IMR-90 (cell line): ENCODE measurements around the gene KYNU. TPM values are rescaled to one million over a fixed set of nuclear protein-coding genes. Genes with fewer than 3 reads are reported as not detected.

Experiments
- ATAC-seq: fragments of 200-7000 bp; cut with Tn5 transposase; 2 replicates; pipeline ENCODE4 v1.9.1; 2020; ENCODE audit warnings: low read depth, mild to moderate bottlenecking, moderate library complexity
- BruUV-seq: library from RNA; stranded (reverse); fragments of 400-500 nt; replicated peaks from 2 replicates; lab custom pipeline; 2021; lab: Mats Ljungman, UMichigan
- CTCF ChIA-PET: fragments of 300-600 bp; formaldehyde crosslinking; extraction: SDS; loops from one replicate; lab custom pipeline; 2021; ENCODE audit warnings: antibody characterized with exemption; lab: Yijun Ruan, JAX
- POLR2A ChIA-PET: fragments of 300-600 bp; sonication (Branson Sonifier 250); formaldehyde crosslinking; loops from one replicate; lab custom pipeline; 2022; ENCODE audit warnings: antibody characterized with exemption; ENCODE audit not compliant: unreplicated experiment; lab: Charles Lee
- DNase-seq: peaks from one replicate; pipeline ENCODE4 v3.0.0; 2013
- H2AFZ ChIP-seq: replicated peaks from 2 replicates; pipeline ENCODE3; 2013; ENCODE audit warnings: low read length, mild to moderate bottlenecking; ENCODE audit not compliant: poor library complexity
- H2AK5ac ChIP-seq: 2 replicates; pipeline ENCODE4 v1.6.1; 2013; ENCODE audit warnings: low read depth, low read length, inconsistent platforms
- H2AK9ac ChIP-seq: replicated peaks from 2 replicates; pipeline ENCODE3; 2013; ENCODE audit warnings: mild to moderate bottlenecking, low read depth, low read length, moderate library complexity; ENCODE audit not compliant: poor library complexity
- H2BK120ac ChIP-seq: 2 replicates; pipeline ENCODE4 v1.6.1; 2013; ENCODE audit warnings: low read depth, low read length, inconsistent platforms
- H2BK15ac ChIP-seq: 3 replicates; pipeline ENCODE4 v1.6.1; 2013; ENCODE audit warnings: low read depth, low read length, inconsistent platforms
- H2BK20ac ChIP-seq: 2 replicates; pipeline ENCODE4 v1.6.1; 2013; ENCODE audit warnings: low read depth, mild to moderate bottlenecking, inconsistent platforms, low read length, moderate library complexity
- H2BK5ac ChIP-seq: 2 replicates; pipeline ENCODE4 v1.6.1; 2013; ENCODE audit warnings: mild to moderate bottlenecking, low read depth, low read length, inconsistent platforms; ENCODE audit not compliant: poor library complexity, severe bottlenecking
- H3K14ac ChIP-seq: replicated peaks from 2 replicates; pipeline ENCODE4 v1.6.1; 2013; ENCODE audit warnings: low read depth, low read length, inconsistent platforms
- H3K18ac ChIP-seq: 2 replicates; pipeline ENCODE4 v1.6.1; 2013; ENCODE audit warnings: low read depth, low read length, control low read depth
- H3K23ac ChIP-seq: 2 replicates; pipeline ENCODE4 v1.6.1; 2013; ENCODE audit warnings: low read depth, low read length, inconsistent platforms
- H3K27ac ChIP-seq: 2 replicates; pipeline ENCODE4 v1.5.1; 2013; ENCODE audit warnings: mild to moderate bottlenecking, control low read depth, low read length; ENCODE audit not compliant: insufficient read depth
- H3K27me3 ChIP-seq: 2 replicates; pipeline ENCODE4 v1.6.1; 2013; ENCODE audit warnings: low read length; ENCODE audit not compliant: control insufficient read depth, insufficient read depth
- H3K36me3 ChIP-seq: 2 replicates; pipeline ENCODE4 v1.6.1; 2013; ENCODE audit warnings: low read length, mixed read lengths; ENCODE audit not compliant: control insufficient read depth, insufficient read depth
- H3K4ac ChIP-seq: 2 replicates; pipeline ENCODE4 v1.6.1; 2013; ENCODE audit warnings: low read depth, low read length, inconsistent platforms
- H3K4me1 ChIP-seq: 2 replicates; pipeline ENCODE4 v1.6.1; 2013; ENCODE audit warnings: low read length, mixed read lengths; ENCODE audit not compliant: control insufficient read depth, insufficient read depth
- H3K4me2 ChIP-seq: 2 replicates; pipeline ENCODE4 v1.6.1; 2013; ENCODE audit warnings: low read depth, mild to moderate bottlenecking, control low read depth, low read length, moderate library complexity
- H3K4me3 ChIP-seq: 2 replicates; pipeline ENCODE4 v1.5.1; 2013; ENCODE audit warnings: low read depth, mild to moderate bottlenecking, control low read depth, low read length, moderate library complexity; ENCODE audit not compliant: insufficient read depth
- H3K56ac ChIP-seq: 2 replicates; pipeline ENCODE4 v1.6.1; 2013; ENCODE audit warnings: low read length, inconsistent platforms; ENCODE audit not compliant: insufficient read depth; ENCODE audit errors: extremely low read depth
- H3K79me1 ChIP-seq, 2 experiments: 2 replicates each; pipeline ENCODE4 v1.6.1; 2013; ENCODE audit warnings: low read length in 2 of 2, inconsistent platforms in 1 of 2, low read depth in 1 of 2
- H3K9ac ChIP-seq: 2 replicates; pipeline ENCODE4 v1.6.1; 2013; ENCODE audit warnings: low read depth, low read length, control low read depth
- H3K9me1 ChIP-seq: 2 replicates; pipeline ENCODE4 v1.6.1; 2013; ENCODE audit warnings: low read length, inconsistent platforms; ENCODE audit not compliant: insufficient read depth
- H3K9me3 ChIP-seq: 2 replicates; pipeline ENCODE4 v1.6.1; 2013; ENCODE audit warnings: low read length; ENCODE audit not compliant: control insufficient read depth, insufficient read depth
- H4K20me1 ChIP-seq: 2 replicates; pipeline ENCODE4 v1.6.1; 2013; ENCODE audit warnings: low read length, inconsistent platforms; ENCODE audit not compliant: insufficient read depth
- H4K5ac ChIP-seq: 2 replicates; pipeline ENCODE4 v1.6.1; 2013; ENCODE audit warnings: mild to moderate bottlenecking, low read depth, low read length, control low read depth
- H4K8ac ChIP-seq, 2 experiments: 2 replicates each; pipeline ENCODE4 v1.6.1; 2013; ENCODE audit warnings: low read depth in 2 of 2, low read length in 2 of 2, control low read depth in 1 of 2, inconsistent platforms in 1 of 2
- H4K91ac ChIP-seq: 2 replicates; pipeline ENCODE4 v1.6.1; 2013; ENCODE audit warnings: low read depth, low read length, inconsistent platforms; ENCODE audit not compliant: insufficient read depth
- BHLHE40 ChIP-seq: fragments of 150-350 bp; IDR thresholded peaks from 2 replicates; pipeline ENCODE4 v1.6.1; 2016; ENCODE audit warnings: mild to moderate bottlenecking, low read depth, low read length
- CEBPB ChIP-seq: IDR thresholded peaks from 2 replicates; pipeline ENCODE4 v1.6.1; 2012; ENCODE audit warnings: low read depth, low read length, improper control_type of control experiment
- CHD1 ChIP-seq: IDR thresholded peaks from 2 replicates; pipeline ENCODE4 v1.6.1; 2012; ENCODE audit warnings: low read depth, low read length, improper control_type of control experiment
- CTCF ChIP-seq: conservative IDR thresholded peaks from 2 replicates; pipeline ENCODE4 v1.5.1; 2012; ENCODE audit warnings: mild to moderate bottlenecking, low read depth, low read length, improper control_type of control experiment
- FOS ChIP-seq: fragments of 150-350 bp; IDR thresholded peaks from 2 replicates; pipeline ENCODE4 v1.6.1; 2016; ENCODE audit warnings: low read depth, low read length
- MAFK ChIP-seq: IDR thresholded peaks from 2 replicates; pipeline ENCODE4 v1.6.1; 2012; ENCODE audit warnings: low read depth, low read length, improper control_type of control experiment
- MAZ ChIP-seq: IDR thresholded peaks from 2 replicates; pipeline ENCODE4 v1.6.1; 2012; ENCODE audit warnings: low read depth, mild to moderate bottlenecking, low read length, improper control_type of control experiment, moderate library complexity, borderline replicate concordance
- MXI1 ChIP-seq: IDR thresholded peaks from 2 replicates; pipeline ENCODE4 v1.6.1; 2012; ENCODE audit warnings: low read depth, mild to moderate bottlenecking, low read length, moderate library complexity, borderline replicate concordance
- POLR2A ChIP-seq: IDR thresholded peaks from 2 replicates; pipeline ENCODE4 v1.6.1; 2012; ENCODE audit warnings: mild to moderate bottlenecking, low read depth, low read length
- RAD21 ChIP-seq: IDR thresholded peaks from 2 replicates; pipeline ENCODE4 v1.6.1; 2012; ENCODE audit warnings: low read length, improper control_type of control experiment
- RCOR1 ChIP-seq: IDR thresholded peaks from 2 replicates; pipeline ENCODE4 v1.6.1; 2012; ENCODE audit warnings: mild to moderate bottlenecking, low read length, improper control_type of control experiment; ENCODE audit not compliant: insufficient replicate concordance
- RFX5 ChIP-seq: IDR thresholded peaks from 2 replicates; pipeline ENCODE4 v1.8.0; 2012; ENCODE audit warnings: low read depth, mild to moderate bottlenecking, low read length, moderate library complexity
- SMC3 ChIP-seq: fragments of 150-350 bp; IDR thresholded peaks from 2 replicates; pipeline ENCODE4 v1.6.1; 2016; ENCODE audit warnings: low read depth, mild to moderate bottlenecking, antibody characterized with exemption, low read length, moderate library complexity
- dilution Hi-C: fragments of 300-500 bp; cut with HindIII; formaldehyde crosslinking; loops from one replicate; pipeline ENCODE4 v1.14.3; 2018; ENCODE audit warnings: low sequenced_read_pairs; ENCODE audit not compliant: unreplicated experiment
- in situ Hi-C: fragments of 300-500 bp; cut with MboI; formaldehyde crosslinking; loops from 3 replicates; pipeline ENCODE4 v1.14.3; 2019; ENCODE audit warnings: low sequenced_read_pairs, inconsistent platforms, mixed read lengths
- intact Hi-C: fragments of 100-400 bp; cut with micrococcal nuclease; formaldehyde crosslinking; loops from 2 replicates; pipeline ENCODE4 v1.10.0; 2022
- polyA plus RNA-seq, 3 experiments: library from polyadenylated mRNA; depleted of rRNA; stranded (reverse); fragments of >200 nt; gene quantifications; 2 replicates each; pipeline ENCODE4 v1.2.3, GENCODE V29; 2012; ENCODE audit warnings: low replicate concordance in 1 of 3
- total RNA-seq: library from RNA; depleted of rRNA; stranded (reverse); fragments of >200 nt; gene quantifications from 2 replicates; pipeline ENCODE4 v1.2.3, GENCODE V29; 2012
- TF ChIP-seq, protein P1 (sequence below): fragments of 150-350 bp; IDR thresholded peaks from 2 replicates; pipeline ENCODE4 v1.6.1; 2016; ENCODE audit warnings: low read depth, mild to moderate bottlenecking, low read length, moderate library complexity, borderline replicate concordance
- TF ChIP-seq, protein P2 (sequence below): fragments of 150-350 bp; IDR thresholded peaks from 2 replicates; pipeline ENCODE4 v1.6.1; 2017; ENCODE audit warnings: mild to moderate bottlenecking, antibody characterized with exemption, low read length, low read depth

Gene KYNU
- total and polyA plus RNA-seq, 2 of the 4 experiments (the other 2 are of a cell fraction): 0.75 to 2.9 TPM

GRCh38 chr2:142966284-142966683 lies 88.8 kb downstream of the KYNU start:
- no peak overlapping the region for H3K4me2 ChIP-seq
- no peaks in the 10 kb centered on the region for H4K20me1 ChIP-seq
- no peak overlapping the region for H3K4me3 ChIP-seq
- H2BK5ac ChIP-seq: no peak overlapping the region
- ChIA-PET CTCF (interaction anchor here (2.4 kb wide), 1 partner anchor 14 kb away, joined by 7 read pairs; no protein-coding TSS in a partner anchor), POLR2A (no interaction called here)
- in situ Hi-C loops (no loop called here), dilution Hi-C loops (no loop called here), intact Hi-C loops (no loop called here)
- H3K27me3 ChIP-seq: no peaks in the 10 kb centered on the region
- no peak overlapping the region; the same call in 2 of the 3 replicates for H2BK15ac ChIP-seq
- H3K9me3 ChIP-seq: no peaks in the 10 kb centered on the region
- DNase-seq (peak; percentile 43), ATAC-seq (no peak; the same call in 1 of the 2 replicates)
- no peaks in the 10 kb centered on the region for H3K36me3 ChIP-seq
- no peak overlapping the region for H4K5ac ChIP-seq
- H3K14ac ChIP-seq: no peak overlapping the region
- no peak overlapping the region for H2AFZ ChIP-seq
- no peak overlapping the region for H2BK120ac ChIP-seq
- no peak overlapping the region for H2AK5ac ChIP-seq
- no peak overlapping the region for H3K9ac ChIP-seq
- H3K56ac ChIP-seq: no peak overlapping the region
- H3K4me1 ChIP-seq: 0 out of 2 replicates have a peak, but pooled peaks cover 1% of the 10 kb centered on the region
- no peak overlapping the region for H3K23ac ChIP-seq
- H2BK20ac ChIP-seq: no peak overlapping the region
- no peaks in the 10 kb centered on the region for H3K79me1 ChIP-seq
- no peak overlapping the region for H4K8ac ChIP-seq
- TF ChIP-seq SMC3 (no peak), CEBPB (no peak), RAD21 (no peak), RCOR1 (no peak), FOS (no peak), MAFK (no peak), RFX5 (no peak), BHLHE40 (no peak), MAZ (no peak), MXI1 (no peak), POLR2A (no peak), CTCF (no peak), CHD1 (no peak)
- TF ChIP-seq, protein P1, sequence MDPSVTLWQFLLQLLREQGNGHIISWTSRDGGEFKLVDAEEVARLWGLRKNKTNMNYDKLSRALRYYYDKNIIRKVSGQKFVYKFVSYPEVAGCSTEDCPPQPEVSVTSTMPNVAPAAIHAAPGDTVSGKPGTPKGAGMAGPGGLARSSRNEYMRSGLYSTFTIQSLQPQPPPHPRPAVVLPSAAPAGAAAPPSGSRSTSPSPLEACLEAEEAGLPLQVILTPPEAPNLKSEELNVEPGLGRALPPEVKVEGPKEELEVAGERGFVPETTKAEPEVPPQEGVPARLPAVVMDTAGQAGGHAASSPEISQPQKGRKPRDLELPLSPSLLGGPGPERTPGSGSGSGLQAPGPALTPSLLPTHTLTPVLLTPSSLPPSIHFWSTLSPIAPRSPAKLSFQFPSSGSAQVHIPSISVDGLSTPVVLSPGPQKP: no peak
- TF ChIP-seq, protein P2, sequence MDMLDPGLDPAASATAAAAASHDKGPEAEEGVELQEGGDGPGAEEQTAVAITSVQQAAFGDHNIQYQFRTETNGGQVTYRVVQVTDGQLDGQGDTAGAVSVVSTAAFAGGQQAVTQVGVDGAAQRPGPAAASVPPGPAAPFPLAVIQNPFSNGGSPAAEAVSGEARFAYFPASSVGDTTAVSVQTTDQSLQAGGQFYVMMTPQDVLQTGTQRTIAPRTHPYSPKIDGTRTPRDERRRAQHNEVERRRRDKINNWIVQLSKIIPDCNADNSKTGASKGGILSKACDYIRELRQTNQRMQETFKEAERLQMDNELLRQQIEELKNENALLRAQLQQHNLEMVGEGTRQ: no peak
- H2AK9ac ChIP-seq: no peak overlapping the region
- H3K4ac ChIP-seq: no peak overlapping the region
- H3K27ac ChIP-seq: no peak overlapping the region
- no peak overlapping the region; the same call in 1 of the 2 replicates for H4K91ac ChIP-seq
- no peaks in the 10 kb centered on the region for H3K9me1 ChIP-seq
- BruUV-seq: no TSS peak
- no peak overlapping the region for H3K18ac ChIP-seq
